CD14-positive monocyte (primary cell): ENCODE measurements around the gene RBFOX2. TPM values are rescaled to one million over a fixed set of nuclear protein-coding genes. Genes with fewer than 3 reads are reported as not detected.

Experiments used
- DNase-seq, 3 donors: peaks; one replicate each; pipeline ENCODE4 v3.0.0-alpha.2; 2011 to 2022
- H2AFZ ChIP-seq: 2 replicates; pipeline ENCODE4 v1.6.0; 2012; ENCODE audit warnings: mild to moderate bottlenecking, low read depth, low read length, inconsistent platforms; ENCODE audit not compliant: insufficient read depth, poor library complexity, severe bottlenecking
- H3K27ac ChIP-seq, 2 donors: 1 replicate in 1 of 2; 2 replicates in 1 of 2; pipeline ENCODE4 v1.5.1; 2012 to 2013; ENCODE audit warnings: low read length in 2 of 2, control low read depth in 1 of 2, inconsistent platforms in 1 of 2, low read depth in 1 of 2, mild to moderate bottlenecking in 1 of 2
- H3K27me3 ChIP-seq, 2 donors: one replicate each; pipeline versions ENCODE4 v1.6.0 to v1.6.1; 2011 to 2013; ENCODE audit warnings: low read length in 2 of 2; ENCODE audit not compliant: control insufficient read depth in 2 of 2, insufficient read depth in 2 of 2
- H3K36me3 ChIP-seq, 2 donors: replicated peaks in 1 of 2; 1 replicate in 1 of 2; 2 replicates in 1 of 2; pipeline versions ENCODE4 v1.5.1 to v1.6.1; 2012 to 2013; ENCODE audit warnings: low read length in 2 of 2, control low read depth in 1 of 2, inconsistent platforms in 1 of 2, mild to moderate bottlenecking in 1 of 2; ENCODE audit not compliant: insufficient read depth in 2 of 2, control insufficient read depth in 1 of 2
- H3K4me1 ChIP-seq, 2 donors: 1 replicate in 1 of 2; 2 replicates in 1 of 2; pipeline versions ENCODE4 v1.5.1 to v1.6.1; 2012 to 2013; ENCODE audit warnings: low read length in 2 of 2, control low read depth in 1 of 2, inconsistent platforms in 1 of 2, mild to moderate bottlenecking in 1 of 2, moderate library complexity in 1 of 2; ENCODE audit not compliant: insufficient read depth in 2 of 2, control insufficient read depth in 1 of 2
- H3K4me2 ChIP-seq: replicated peaks from 2 replicates; pipeline ENCODE3; 2012; ENCODE audit warnings: low read length, moderate library complexity, mild to moderate bottlenecking; ENCODE audit not compliant: poor library complexity, severe bottlenecking; ENCODE audit errors: extremely low read depth
- H3K4me3 ChIP-seq, 3 experiments: fragments of 200-600 bp in 1 of 3; sonication (generic) in 1 of 3; replicated peaks in 1 of 3; 1 replicate in 2 of 3; 2 replicates in 1 of 3; pipeline ENCODE4 v1.5.1; 2011 to 2013; ENCODE audit warnings: low read length in 3 of 3, mild to moderate bottlenecking in 3 of 3, control low read depth in 2 of 3, low read depth in 2 of 3, inconsistent platforms in 1 of 3, moderate library complexity in 1 of 3
- H3K79me2 ChIP-seq: 2 replicates; pipeline ENCODE4 v1.6.0; 2012; ENCODE audit warnings: mild to moderate bottlenecking, control low read depth, inconsistent platforms, low read length, moderate library complexity; ENCODE audit not compliant: insufficient read depth
- H3K9ac ChIP-seq: 2 replicates; pipeline ENCODE4 v1.6.0; 2017; ENCODE audit warnings: low read length, mild to moderate bottlenecking; ENCODE audit not compliant: insufficient read depth, poor library complexity, severe bottlenecking
- H3K9me3 ChIP-seq, 2 donors: replicated peaks in 1 of 2; 1 replicate in 1 of 2; 2 replicates in 1 of 2; pipeline versions ENCODE4 v1.5.1 to v1.6.1; 2012 to 2013; ENCODE audit warnings: low read length in 2 of 2, control low read depth in 1 of 2; ENCODE audit not compliant: control insufficient read depth in 1 of 2, insufficient read depth in 1 of 2
- H4K20me1 ChIP-seq: 2 replicates; pipeline ENCODE4 v1.6.0; 2012; ENCODE audit warnings: mild to moderate bottlenecking, low read length, control low read depth, moderate library complexity; ENCODE audit not compliant: insufficient read depth
- H3K27ac Mint-ChIP-seq, 7 donors: one replicate each; pipeline ENCODE4 v1.8.0; 2020; ENCODE audit warnings: mild to moderate bottlenecking in 7 of 7, mixed read lengths in 7 of 7, moderate library complexity in 6 of 7, inconsistent platforms in 2 of 7
- H3K27me3 Mint-ChIP-seq, 3 donors: one replicate each; pipeline ENCODE4 v1.8.0; 2021 to 2022; ENCODE audit warnings: low read depth in 3 of 3, mild to moderate bottlenecking in 3 of 3, mixed read lengths in 3 of 3, moderate library complexity in 3 of 3, inconsistent platforms in 1 of 3
- H3K36me3 Mint-ChIP-seq, 2 donors: one replicate each; pipeline ENCODE4 v1.8.0; 2020; ENCODE audit warnings: mixed read lengths in 2 of 2, inconsistent platforms in 1 of 2, mild to moderate bottlenecking in 1 of 2
- H3K4me1 Mint-ChIP-seq: one replicate; pipeline ENCODE4 v1.8.0; 2020; ENCODE audit warnings: mild to moderate bottlenecking, mixed read lengths
- H3K4me3 Mint-ChIP-seq, 2 donors: one replicate each; pipeline ENCODE4 v1.8.0; 2020; ENCODE audit warnings: mild to moderate bottlenecking in 2 of 2, mixed read lengths in 2 of 2, moderate library complexity in 1 of 2
- H3K9me3 Mint-ChIP-seq, 7 donors: one replicate each; pipeline ENCODE4 v1.8.0; 2020 to 2022; ENCODE audit warnings: mixed read lengths in 7 of 7, mild to moderate bottlenecking in 6 of 7, moderate library complexity in 6 of 7, inconsistent platforms in 2 of 7
- WGBS: methylation state at CpG from one replicate; pipeline ENCODE4 v1.1.5; 2013; ENCODE audit warnings: missing lambda C conversion rate; ENCODE audit not compliant: insufficient coverage; 5-methylcytosine and 5-hydroxymethylcytosine counted together
- intact Hi-C, 2 donors: fragments of 100-400 bp; cut with micrococcal nuclease; formaldehyde crosslinking; loops; one replicate each; pipeline versions ENCODE4 v1.15.0 to v1.15.1; 2023
- polyA plus RNA-seq, 3 donors: library from polyadenylated mRNA; depleted of rRNA in 1 of 3; unstranded in 2 of 3; stranded (reverse) in 1 of 3; fragments of 300-500 nt in 2 of 3; fragments of >200 nt in 1 of 3; fragmentation: Illumina TruSeq in 2 of 3; gene quantifications; 1 replicate in 2 of 3; 2 replicates in 1 of 3; pipeline ENCODE4 v1.2.3, GENCODE V29; 2012 to 2021
- TF ChIP-seq, protein P1 (sequence below): fragments of 200-600 bp; IDR thresholded peaks from one replicate; pipeline ENCODE4 v1.8.0; 2022; ENCODE audit warnings: antibody characterized with exemption, mild to moderate bottlenecking

Gene RBFOX2
- polyA plus RNA-seq, 3 donors = not detected

DNA sequence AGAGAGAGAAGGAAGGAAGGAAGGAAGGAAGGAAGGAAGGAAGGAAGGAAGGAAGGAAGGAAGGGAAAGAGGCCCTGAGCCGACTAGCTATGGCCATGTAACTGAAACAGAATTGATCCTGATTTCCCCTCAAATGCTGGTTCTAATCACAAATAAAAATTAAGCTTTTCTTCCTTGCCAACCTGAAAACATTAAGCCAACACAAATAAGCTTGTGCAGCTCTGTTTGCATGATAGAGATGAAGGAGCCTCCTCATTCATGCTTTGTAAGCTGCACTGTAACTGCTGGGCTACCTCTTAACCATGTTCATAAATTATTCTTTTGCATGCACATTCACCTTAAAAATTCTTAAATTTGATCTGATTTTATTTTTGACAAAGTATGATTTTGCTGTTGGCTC is 338.6 kb downstream of the RBFOX2 start:
- no peaks in the 10 kb centered on the region for H4K20me1 ChIP-seq
- Mint-ChIP-seq H3K27me3 (peaks cover 0 to 4% (median 3%) of the 10 kb centered on the region in 3 donors), H3K36me3 (no peaks in the 10 kb centered on the region), H3K4me1 (peaks cover 9% of the 10 kb centered on the region), H3K27ac (no peak overlapping the region), H3K9me3 (peaks cover 0 to 5% (median 3%) of the 10 kb centered on the region in 7 donors), H3K4me3 (no peak overlapping the region)
- no peak overlapping the region for H3K27ac ChIP-seq
- WGBS = no CpG with 5 or more reads among the region's 1 CpG
- no peaks in the 10 kb centered on the region for H3K79me2 ChIP-seq
- H3K9me3 ChIP-seq = no peaks in the 10 kb centered on the region
- H3K36me3 ChIP-seq = no peaks in the 10 kb centered on the region
- no peak overlapping the region for H3K4me3 ChIP-seq
- no peak overlapping the region for H3K9ac ChIP-seq
- TF ChIP-seq, protein P1, sequence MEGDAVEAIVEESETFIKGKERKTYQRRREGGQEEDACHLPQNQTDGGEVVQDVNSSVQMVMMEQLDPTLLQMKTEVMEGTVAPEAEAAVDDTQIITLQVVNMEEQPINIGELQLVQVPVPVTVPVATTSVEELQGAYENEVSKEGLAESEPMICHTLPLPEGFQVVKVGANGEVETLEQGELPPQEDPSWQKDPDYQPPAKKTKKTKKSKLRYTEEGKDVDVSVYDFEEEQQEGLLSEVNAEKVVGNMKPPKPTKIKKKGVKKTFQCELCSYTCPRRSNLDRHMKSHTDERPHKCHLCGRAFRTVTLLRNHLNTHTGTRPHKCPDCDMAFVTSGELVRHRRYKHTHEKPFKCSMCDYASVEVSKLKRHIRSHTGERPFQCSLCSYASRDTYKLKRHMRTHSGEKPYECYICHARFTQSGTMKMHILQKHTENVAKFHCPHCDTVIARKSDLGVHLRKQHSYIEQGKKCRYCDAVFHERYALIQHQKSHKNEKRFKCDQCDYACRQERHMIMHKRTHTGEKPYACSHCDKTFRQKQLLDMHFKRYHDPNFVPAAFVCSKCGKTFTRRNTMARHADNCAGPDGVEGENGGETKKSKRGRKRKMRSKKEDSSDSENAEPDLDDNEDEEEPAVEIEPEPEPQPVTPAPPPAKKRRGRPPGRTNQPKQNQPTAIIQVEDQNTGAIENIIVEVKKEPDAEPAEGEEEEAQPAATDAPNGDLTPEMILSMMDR = no peak
- DNase-seq = no peak
- no peak overlapping the region for H2AFZ ChIP-seq
- intact Hi-C loops = no loop called here
- no peaks in the 10 kb centered on the region for H3K4me1 ChIP-seq
- no peak overlapping the region for H3K4me2 ChIP-seq
- no peaks in the 10 kb centered on the region for H3K27me3 ChIP-seq

DNA sequence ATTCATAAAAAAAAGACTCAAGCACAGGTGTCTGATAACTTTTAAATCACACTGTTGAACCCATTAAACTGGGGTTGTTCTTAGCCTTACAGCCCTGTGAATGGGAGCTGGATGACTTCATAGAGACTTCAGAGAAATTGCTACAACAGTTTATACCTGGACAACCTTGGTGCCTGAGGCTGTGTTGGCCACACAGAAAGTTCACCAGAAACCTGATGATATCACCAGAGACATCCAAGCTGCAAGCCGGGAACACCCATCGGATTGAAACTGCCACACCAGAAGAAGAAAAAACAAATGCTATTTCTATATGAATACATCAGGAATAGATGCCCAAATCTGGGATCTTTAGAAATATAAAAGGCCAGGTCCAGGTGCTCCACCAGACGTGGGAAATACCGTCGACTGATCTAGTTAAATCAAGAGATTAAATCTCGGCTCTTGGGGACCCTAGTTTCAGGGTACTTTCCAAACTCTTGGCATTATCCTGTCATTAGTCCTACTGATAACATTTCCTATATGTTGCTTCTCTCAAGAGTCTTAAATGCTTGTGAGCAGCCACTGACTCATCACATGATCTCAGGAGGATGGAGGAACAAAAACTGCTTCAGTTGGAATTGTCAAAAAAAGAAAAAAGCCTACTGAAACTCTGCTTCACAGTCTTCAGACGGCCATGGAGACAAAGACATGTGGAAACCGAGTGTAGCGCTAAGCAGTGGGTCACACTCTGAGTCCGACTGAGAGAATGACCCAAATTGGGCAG is 339.5 kb downstream of the RBFOX2 start:
- Mint-ChIP-seq H3K36me3 (no peaks in the 10 kb centered on the region), H3K27ac (no peak overlapping the region), H3K27me3 (peaks cover 0 to 4% (median 3%) of the 10 kb centered on the region in 3 donors), H3K4me1 (peaks cover 9% of the 10 kb centered on the region), H3K9me3 (peaks cover 0 to 5% (median 3%) of the 10 kb centered on the region in 7 donors), H3K4me3 (no peak overlapping the region)
- Histone ChIP-seq H3K27ac (no peak overlapping the region), H3K4me2 (no peak overlapping the region), H3K4me1 (no peaks in the 10 kb centered on the region), H3K79me2 (no peaks in the 10 kb centered on the region), H3K9ac (no peak overlapping the region), H3K36me3 (no peaks in the 10 kb centered on the region), H2AFZ (no peak overlapping the region), H3K4me3 (no peak overlapping the region), H3K9me3 (no peaks in the 10 kb centered on the region), H4K20me1 (no peaks in the 10 kb centered on the region), H3K27me3 (no peaks in the 10 kb centered on the region)
- intact Hi-C loops = no loop called here
- TF ChIP-seq, protein P1 = no peak
- DNase-seq = no peak
- WGBS = 80% methylated on average over 5 of the region's 10 CpGs

Other genes with a start within 250 kb of the RBFOX2 start
- gene APOL3, start 131.9 kb upstream of the RBFOX2 start, polyA plus RNA-seq = 10 to 100 TPM; 39.9 to 97.0 (median 61.3) TPM
- gene APOL4, start 173.0 kb upstream of the RBFOX2 start, polyA plus RNA-seq = 1 to 10 TPM in 1 of 3 donors, under 1 TPM in 2; 0.51 to 1.4 (median 0.71) TPM
- 10 to 100 TPM; 12.6 to 47.0 (median 13.2) TPM for gene APOL2, start 210.7 kb upstream of the RBFOX2 start, polyA plus RNA-seq
- gene APOL1, start 224.3 kb upstream of the RBFOX2 start, polyA plus RNA-seq = 1 to 10 TPM; 3.4 to 7.5 (median 6.1) TPM